Ascending aorta (tissue), 2 donors: ENCODE results near the gene BLZF1. TPM values are rescaled to one million over a fixed set of nuclear protein-coding genes. Genes with fewer than 3 reads are reported as not detected.
"Not testable (repeated sequence)": the region's sequence is repeated elsewhere in the genome, so short reads cannot be mapped to it uniquely, and the experiment has no call there.

Source experiments
- DNase-seq, 2 donors: peaks; one replicate each; pipeline ENCODE4 v3.0.0-alpha.2; 2019; ENCODE audit warnings: low spot score in 2 of 2
- H3K27ac ChIP-seq, 2 donors: fragments of 200-600 bp; sonication (generic); one replicate each; pipeline ENCODE4 v1.5.1; 2016 to 2017; ENCODE audit warnings: mild to moderate bottlenecking in 1 of 2
- H3K27me3 ChIP-seq: fragments of 200-600 bp; sonication (generic); one replicate; pipeline ENCODE4 v1.5.1; 2017
- H3K36me3 ChIP-seq, 2 donors: fragments of 200-600 bp; sonication (generic); one replicate each; pipeline ENCODE4 v1.5.1; 2016
- H3K4me1 ChIP-seq, 2 donors: fragments of 200-600 bp; sonication (generic); one replicate each; pipeline ENCODE4 v1.5.1; 2016 to 2017; ENCODE audit warnings: mild to moderate bottlenecking in 1 of 2
- H3K4me3 ChIP-seq, 2 donors: fragments of 200-600 bp; sonication (generic); one replicate each; pipeline ENCODE4 v1.5.1; 2016 to 2017; ENCODE audit warnings: mild to moderate bottlenecking in 1 of 2
- H3K9me3 ChIP-seq, 2 donors: fragments of 200-600 bp; sonication (generic); one replicate each; pipeline ENCODE4 v1.5.1; 2016
- CTCF ChIP-seq, 3 experiments: fragments of 200-600 bp in 2 of 3; fragments of 450-650 bp in 1 of 3; sonication (generic) in 2 of 3; IDR thresholded peaks; one replicate each; pipeline ENCODE4 v1.5.1; 2016 to 2019; ENCODE audit warnings: antibody characterized with exemption in 3 of 3, mild to moderate bottlenecking in 1 of 3, moderate library complexity in 1 of 3
- intact Hi-C: fragments of 100-400 bp; cut with DNase I; formaldehyde crosslinking; loops from one replicate; pipeline ENCODE4 v1.15.1; 2023
- total RNA-seq: library from RNA; depleted of rRNA; stranded (reverse); fragments of >200 nt; gene quantifications from one replicate; pipeline ENCODE4 v1.1.0, GENCODE V29; 2016

The BLZF1 gene
- total RNA-seq, 1 donor from 2014 or later, result 8.5 TPM

DNA sequence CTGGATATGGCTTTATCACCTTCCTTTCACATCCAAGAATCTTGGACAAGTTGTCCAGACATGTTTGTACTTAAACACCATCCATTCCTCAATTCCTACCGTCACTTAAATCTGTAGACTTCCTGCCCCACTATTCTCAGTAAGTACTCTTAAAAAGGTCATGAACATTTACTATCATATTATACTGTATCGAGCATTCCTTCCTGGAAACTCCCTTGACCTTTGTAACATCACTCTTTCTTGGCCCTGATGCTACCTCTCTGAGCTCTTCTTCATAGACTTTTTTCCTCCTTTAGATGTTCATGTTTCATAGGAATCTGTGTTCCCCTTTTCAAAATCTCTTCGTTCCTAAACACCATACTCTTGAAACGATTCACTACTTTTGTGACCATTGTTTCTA lies 15.5 kb downstream of the BLZF1 start:
- Histone ChIP-seq H3K4me3 (no peak overlapping the region), H3K4me1 (no peaks in the 10 kb centered on the region), H3K27ac (no peak overlapping the region), H3K9me3 (no peaks in the 10 kb centered on the region), H3K36me3 (peaks cover 40 to 86% of the 10 kb centered on the region in 2 donors), H3K27me3 (no peaks in the 10 kb centered on the region)
- TF ChIP-seq CTCF (IDR thresholded peaks at IDR 0.05), result no peak
- DNase-seq, result no peak
- intact Hi-C loops, result no loop called here

GRCh38 chr1:169387399-169387798 lies 19.4 kb downstream of the BLZF1 start:
- Histone ChIP-seq H3K27ac (no peak overlapping the region), H3K27me3 (no peaks in the 10 kb centered on the region), H3K4me1 (no peaks in the 10 kb centered on the region), H3K4me3 (no peak overlapping the region), H3K36me3 (peaks cover 55 to 86% of the 10 kb centered on the region in 2 donors), H3K9me3 (no peaks in the 10 kb centered on the region)
- DNase-seq, result no peak
- TF ChIP-seq CTCF (IDR thresholded peaks at IDR 0.05), result no peak
- intact Hi-C loops, result no loop called here

DNA sequence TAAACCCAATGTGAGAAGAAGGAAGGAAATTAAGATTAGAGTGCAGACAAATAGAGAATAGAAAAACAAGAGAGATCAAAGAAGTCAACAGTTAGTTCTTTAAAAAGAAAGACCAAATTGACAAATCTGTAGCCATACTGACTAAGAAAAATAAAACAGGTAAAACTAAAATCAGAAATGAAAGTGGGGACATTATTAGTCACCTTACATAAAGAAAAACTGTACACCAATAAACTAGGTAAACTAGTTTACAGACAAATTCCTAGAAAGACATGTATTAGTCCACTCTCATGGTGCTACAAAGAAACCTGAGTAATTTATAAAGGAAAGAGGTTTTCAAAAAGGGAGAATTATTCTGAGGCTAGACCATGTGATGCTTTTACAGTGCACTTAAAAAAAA lies 22.3 kb downstream of the BLZF1 start:
- Histone ChIP-seq H3K4me3 (no peak overlapping the region), H3K36me3 (peaks cover 29 to 79% of the 10 kb centered on the region in 2 donors), H3K9me3 (no peaks in the 10 kb centered on the region), H3K27ac (no peak overlapping the region), H3K4me1 (no peaks in the 10 kb centered on the region), H3K27me3 (no peaks in the 10 kb centered on the region)
- DNase-seq, result no peak
- TF ChIP-seq CTCF (IDR thresholded peaks at IDR 0.05), result no peak
- intact Hi-C loops, result no loop called here

DNA sequence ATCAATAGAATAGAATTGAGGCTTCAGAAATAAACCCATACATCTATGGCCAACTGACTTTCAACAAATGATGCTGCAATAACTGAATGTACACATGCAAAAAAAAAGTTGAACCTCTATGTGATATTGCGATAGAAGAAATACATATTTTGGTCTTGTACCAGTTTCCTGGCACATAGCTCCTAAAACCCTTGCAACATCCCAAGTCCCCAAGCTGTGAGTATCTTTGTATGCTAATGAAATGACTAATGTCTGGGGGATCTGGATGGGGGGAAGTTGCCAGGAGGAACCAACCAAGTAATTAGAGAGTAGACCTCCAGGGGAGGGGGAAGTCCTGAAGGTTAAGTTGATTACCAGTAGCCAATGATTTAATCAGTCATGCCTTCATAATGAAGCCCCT lies 24.4 kb downstream of the BLZF1 start:
- Histone ChIP-seq H3K27me3 (no peaks in the 10 kb centered on the region), H3K36me3 (peaks cover 28 to 59% of the 10 kb centered on the region in 2 donors), H3K27ac (no peak overlapping the region), H3K4me1 (no peaks in the 10 kb centered on the region), H3K4me3 (no peak overlapping the region), H3K9me3 (no peaks in the 10 kb centered on the region)
- TF ChIP-seq CTCF (IDR thresholded peaks at IDR 0.05), result no peak
- intact Hi-C loops, result no loop called here
- no peak for DNase-seq

- no peak for TF ChIP-seq CTCF (IDR thresholded peaks at IDR 0.05)
- Histone ChIP-seq H3K36me3 (peaks cover 10 to 28% of the 10 kb centered on the region in 2 donors), H3K4me1 (no peaks in the 10 kb centered on the region), H3K4me3 (no peak overlapping the region), H3K27ac (no peak overlapping the region), H3K27me3 (no peaks in the 10 kb centered on the region), H3K9me3 (peaks cover 0 to 5% of the 10 kb centered on the region in 2 donors)
- intact Hi-C loops, result no loop called here
- DNase-seq, result no peak
These were observed 28.0 kb downstream of the BLZF1 start for GRCh38 chr1:169395955-169396354.

DNA sequence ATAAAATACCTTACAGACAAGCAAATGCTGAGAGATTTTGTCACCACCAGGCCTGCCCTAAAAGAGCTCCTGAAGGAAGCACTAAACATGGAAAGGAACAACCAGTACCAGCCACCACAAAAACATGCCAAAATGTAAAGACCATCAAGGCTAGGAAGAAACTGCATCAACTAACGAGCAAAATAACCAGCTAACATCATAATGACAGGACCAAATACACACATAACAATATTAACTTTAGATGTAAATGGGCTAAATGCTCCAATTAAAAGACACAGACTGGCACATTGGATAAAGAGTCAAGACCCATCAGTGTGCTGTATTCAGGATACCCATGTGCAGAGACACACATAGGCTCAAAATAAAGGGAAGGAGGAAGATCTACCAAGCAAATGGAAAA lies 34.6 kb downstream of the BLZF1 start:
- peaks cover 9 to 59% of the 10 kb centered on the region in 2 donors for H3K9me3 ChIP-seq
- H3K36me3 ChIP-seq, intact Hi-C loops, H3K4me3 ChIP-seq, H3K4me1 ChIP-seq, H3K27me3 ChIP-seq, H3K27ac ChIP-seq, DNase-seq: not testable (repeated sequence)

DNA sequence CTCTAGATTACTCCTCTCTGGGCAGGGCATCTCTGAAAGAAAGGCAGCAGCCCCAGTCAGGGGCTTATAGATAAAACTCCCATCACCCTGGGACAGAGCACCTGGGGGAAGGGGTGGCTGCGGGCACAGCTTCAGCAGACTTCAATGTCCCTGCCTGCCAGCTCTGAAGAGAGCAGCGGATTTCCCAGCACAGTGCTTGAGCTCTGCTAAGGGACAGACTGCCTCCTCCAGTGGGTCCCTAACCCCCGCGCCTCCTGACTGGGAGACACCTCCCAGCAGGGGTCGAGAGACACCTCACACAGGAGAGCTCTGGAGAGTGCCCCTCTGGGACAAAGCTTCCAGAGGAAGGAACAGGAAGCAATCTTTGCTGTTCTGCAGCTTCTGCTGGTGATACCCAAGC lies 40.3 kb downstream of the BLZF1 start:
- H3K4me3 ChIP-seq, H3K36me3 ChIP-seq, H3K27me3 ChIP-seq, DNase-seq, H3K4me1 ChIP-seq, intact Hi-C loops, H3K27ac ChIP-seq: not testable (repeated sequence)
- peaks cover 25 to 93% of the 10 kb centered on the region in 2 donors for H3K9me3 ChIP-seq
